GM12891 (cell line): Measurements from ENCODE around the gene RNF144A.

Experiments
- POLR2A ChIP-seq: IDR thresholded peaks from 2 replicates; pipeline ENCODE4 v1.6.1; 2011; ENCODE audit warnings: low read depth, low read length, control low read depth
- POLR2AphosphoS5 ChIP-seq: IDR thresholded peaks from 2 replicates; pipeline ENCODE4 v1.6.1; 2011; ENCODE audit warnings: low read depth, low read length, control low read depth
- POU2F2 ChIP-seq: IDR thresholded peaks from 2 replicates; pipeline ENCODE4 v1.6.1; 2011; ENCODE audit warnings: low read depth, mild to moderate bottlenecking, control low read depth, low read length, moderate library complexity
- TAF1 ChIP-seq: IDR thresholded peaks from 2 replicates; pipeline ENCODE4 v1.6.1; 2011; ENCODE audit warnings: low read depth, low read length, control low read depth

GRCh38 chr2:6887751-6888192, 29.4 kb upstream of the RNF144A start:
- TF ChIP-seq POLR2AphosphoS5, result no peak
- no peak for TF ChIP-seq POU2F2
- no peak for TF ChIP-seq TAF1
- no peak for TF ChIP-seq POLR2A
